Neutrophil (primary cell): ENCODE measurements around the gene SDF4.

Source experiments
- H3K27ac ChIP-seq: fragments of 200-600 bp; sonication (generic); 2 replicates; pipeline ENCODE4 v1.5.1; 2016; ENCODE audit warnings: mild to moderate bottlenecking, moderate library complexity
- H3K27me3 ChIP-seq: fragments of 200-600 bp; sonication (generic); 2 replicates; pipeline ENCODE4 v1.6.0; 2016; ENCODE audit warnings: mild to moderate bottlenecking
- H3K36me3 ChIP-seq: fragments of 200-600 bp; sonication (generic); 2 replicates; pipeline ENCODE4 v1.5.1; 2017
- H3K4me1 ChIP-seq, 2 experiments: fragments of 200-600 bp in 1 of 2; sonication (generic) in 1 of 2; 1 replicate in 1 of 2; 2 replicates in 1 of 2; pipeline versions ENCODE4 v1.5.1 to v1.6.1; 2013 to 2016; ENCODE audit warnings: low read depth in 1 of 2, low read length in 1 of 2, mild to moderate bottlenecking in 1 of 2, moderate library complexity in 1 of 2; ENCODE audit not compliant: control insufficient read depth in 1 of 2, insufficient read depth in 1 of 2
- H3K4me3 ChIP-seq, 2 experiments: fragments of 200-600 bp in 1 of 2; sonication (generic) in 1 of 2; 1 replicate in 1 of 2; 2 replicates in 1 of 2; pipeline ENCODE4 v1.5.1; 2013 to 2016; ENCODE audit warnings: low read depth in 1 of 2, low read length in 1 of 2, mild to moderate bottlenecking in 1 of 2, moderate library complexity in 1 of 2
- H3K9me3 ChIP-seq: fragments of 200-600 bp; sonication (generic); 2 replicates; pipeline ENCODE4 v1.5.1; 2016
- CTCF ChIP-seq: fragments of 200-600 bp; sonication (generic); IDR thresholded peaks from 2 replicates; pipeline ENCODE4 v1.5.1; 2016; ENCODE audit warnings: antibody characterized with exemption

The SDF4 gene

GRCh38 chr1:1228187-1228586 is 3.6 kb downstream of the SDF4 start:
- Histone ChIP-seq H3K4me3 (no peak overlapping the region), H3K9me3 (no peaks in the 10 kb centered on the region), H3K4me1 (peaks cover 22 to 27% of the 10 kb centered on the region in 2 experiments), H3K27me3 (no peaks in the 10 kb centered on the region), H3K27ac (no peak overlapping the region), H3K36me3 (peaks cover 60% of the 10 kb centered on the region)
- no peak for TF ChIP-seq CTCF

GRCh38 chr1:1227386-1227785 is 4.4 kb downstream of the SDF4 start:
- no peak overlapping the region for H3K4me3 ChIP-seq
- TF ChIP-seq CTCF = no peak
- H3K4me1 ChIP-seq = peaks cover 16 to 20% of the 10 kb centered on the region in 2 experiments
- H3K9me3 ChIP-seq = no peaks in the 10 kb centered on the region
- peaks cover 68% of the 10 kb centered on the region for H3K36me3 ChIP-seq
- no peak overlapping the region for H3K27ac ChIP-seq
- H3K27me3 ChIP-seq = no peaks in the 10 kb centered on the region

GRCh38 chr1:1226566-1227362 is 5.0 kb downstream of the SDF4 start:
- peaks cover 74% of the 10 kb centered on the region for H3K36me3 ChIP-seq
- H3K9me3 ChIP-seq = no peaks in the 10 kb centered on the region
- no peak overlapping the region for H3K27ac ChIP-seq
- no peak for TF ChIP-seq CTCF
- H3K4me3 ChIP-seq = no peak overlapping the region
- H3K27me3 ChIP-seq = no peaks in the 10 kb centered on the region
- peaks cover 16 to 19% of the 10 kb centered on the region in 2 experiments for H3K4me1 ChIP-seq

- no peak overlapping the region for H3K4me3 ChIP-seq
- H3K36me3 ChIP-seq = peaks cover 83% of the 10 kb centered on the region
- no peak for TF ChIP-seq CTCF
- H3K9me3 ChIP-seq = no peaks in the 10 kb centered on the region
- no peaks in the 10 kb centered on the region for H3K27me3 ChIP-seq
- peaks cover 10 to 14% of the 10 kb centered on the region in 2 experiments for H3K4me1 ChIP-seq
- H3K27ac ChIP-seq = no peak overlapping the region
Measured at GRCh38 chr1:1225913-1226312, 5.9 kb downstream of the SDF4 start.

GRCh38 chr1:1225238-1225845 is 6.5 kb downstream of the SDF4 start:
- H3K9me3 ChIP-seq = no peaks in the 10 kb centered on the region
- TF ChIP-seq CTCF = no peak
- no peak overlapping the region for H3K27ac ChIP-seq
- H3K4me1 ChIP-seq = peaks cover 4 to 8% of the 10 kb centered on the region in 2 experiments
- peaks cover 88% of the 10 kb centered on the region for H3K36me3 ChIP-seq
- H3K27me3 ChIP-seq = no peaks in the 10 kb centered on the region
- no peak overlapping the region for H3K4me3 ChIP-seq
